Measurements from ENCODE around the gene KIF26B. TPM values are rescaled to one million over a fixed set of nuclear protein-coding genes. Genes with fewer than 3 reads are reported as not detected.

Gene KIF26B
- total RNA-seq, 2 experiments from 2014 or later = not detected

- TF ChIP-seq CTCF (conservative IDR thresholded peaks at IDR 0.05; ENCODE audit: low read length) (no peak), EZH2phosphoT487 (IDR thresholded peaks at IDR 0.05; ENCODE audit: borderline replicate concordance, low read depth, low read length) (no peak)
- Histone ChIP-seq H3K9me3 (ENCODE audit: low read length) (no peaks in the 10 kb centered on the region), H2AFZ (ENCODE audit: low read length) (no peak overlapping the region), H4K20me1 (ENCODE audit: insufficient read depth, low read length) (no peaks in the 10 kb centered on the region), H3K9me2 (ENCODE audit: insufficient read depth, low read length) (no peaks in the 10 kb centered on the region), H3K4me1 (ENCODE audit: insufficient read depth, low read length, poor library complexity, severe bottlenecking) (peaks cover 3% of the 10 kb centered on the region), H3K4me2 (ENCODE audit: low read length) (no peak overlapping the region), H3K36me3 (ENCODE audit: insufficient read depth, low read length) (no peaks in the 10 kb centered on the region), H3K27ac (ENCODE audit: low read depth, low read length, poor library complexity, severe bottlenecking) (no peak overlapping the region), H3K4me3 (ENCODE audit: low read depth, low read length, poor library complexity, severe bottlenecking) (no peak overlapping the region), H3K79me2 (ENCODE audit: insufficient read depth, low read depth, low read length) (no peaks in the 10 kb centered on the region)
- no TSS peak for BruUV-seq (replicated peaks)
- ChIA-PET POLR2A (interaction anchor here (1.0 kb wide), 1 partner anchor 10 kb away, joined by 8 read pairs; no protein-coding TSS in a partner anchor), CTCF (ENCODE audit: unreplicated experiment) (no interaction called here)
- intact Hi-C loops (cut with micrococcal nuclease; ENCODE audit: unreplicated experiment) = loop anchor here (5.0 kb wide), 3 partner anchors 223 to 1593 kb away; no protein-coding TSS in a partner anchor
- DNase-seq (ENCODE audit: low spot score) = no peak
Measured at GRCh38 chr1:245158913-245159312, 4.1 kb downstream of the KIF26B start.

- intact Hi-C loops (cut with micrococcal nuclease; ENCODE audit: unreplicated experiment) = no loop called here
- no peak for DNase-seq (ENCODE audit: low spot score)
Measured at GRCh38 chr1:245160288-245160687, 5.5 kb downstream of the KIF26B start.

More at GRCh38 chr1:245160288-245160687, 5.5 kb downstream of the KIF26B start:
- Histone ChIP-seq H3K4me3 (ENCODE audit: low read depth, low read length, poor library complexity, severe bottlenecking) (no peak overlapping the region), H3K4me2 (ENCODE audit: low read length) (no peak overlapping the region), H3K36me3 (ENCODE audit: insufficient read depth, low read length) (no peaks in the 10 kb centered on the region), H3K27ac (ENCODE audit: low read depth, low read length, poor library complexity, severe bottlenecking) (no peak overlapping the region), H3K4me1 (ENCODE audit: insufficient read depth, low read length, poor library complexity, severe bottlenecking) (peaks cover 3% of the 10 kb centered on the region), H4K20me1 (ENCODE audit: insufficient read depth, low read length) (no peaks in the 10 kb centered on the region), H3K9me2 (ENCODE audit: insufficient read depth, low read length) (no peaks in the 10 kb centered on the region), H3K79me2 (ENCODE audit: insufficient read depth, low read depth, low read length) (no peaks in the 10 kb centered on the region), H2AFZ (ENCODE audit: low read length) (no peak overlapping the region), H3K9me3 (ENCODE audit: low read length) (no peaks in the 10 kb centered on the region)
- no TSS peak for BruUV-seq (replicated peaks)
- TF ChIP-seq EZH2phosphoT487 (IDR thresholded peaks at IDR 0.05; ENCODE audit: borderline replicate concordance, low read depth, low read length) (no peak), CTCF (conservative IDR thresholded peaks at IDR 0.05; ENCODE audit: low read length) (no peak)
- CTCF ChIA-PET (ENCODE audit: unreplicated experiment) = interaction anchor here (0.6 kb wide), 1 partner anchor 75 kb away, joined by 3 read pairs; no protein-coding TSS in a partner anchor
- POLR2A ChIA-PET = interaction anchor here (0.6 to 1.0 kb wide), 3 partner anchors 11 to 262 kb away, joined by 3 to 8 read pairs (median 6); no protein-coding TSS in a partner anchor

Measured in OCI-LY7 (cell line).